ENCODE data around the gene RNF123. TPM values are rescaled to one million over a fixed set of nuclear protein-coding genes. Genes with fewer than 3 reads are reported as not detected.

RNF123 gene
- total RNA-seq, 1 experiment from 2014 or later: 40.6 TPM

- no peak overlapping the region for H2AFZ ChIP-seq (ENCODE audit: low read length)
- H3K4me2 ChIP-seq (ENCODE audit: insufficient read depth, insufficient read length, low read length): no peak overlapping the region
- H3K56ac ChIP-seq (ENCODE audit: insufficient read length, low read depth, low read length): no peak overlapping the region
- no peaks in the 10 kb centered on the region for H3K79me2 ChIP-seq (ENCODE audit: insufficient read depth, low read length)
- H4K20me1 ChIP-seq (ENCODE audit: control insufficient read depth, insufficient read depth, insufficient read length): no peaks in the 10 kb centered on the region
- no peaks in the 10 kb centered on the region for H3K4me1 ChIP-seq (ENCODE audit: insufficient read depth, low read length)
- H2BK5ac ChIP-seq (ENCODE audit: insufficient read length, low read length): no peak overlapping the region
- H4K91ac ChIP-seq (ENCODE audit: insufficient read length, low read depth, low read length): no peak overlapping the region
- no peaks in the 10 kb centered on the region for H3K9me3 ChIP-seq (ENCODE audit: control insufficient read depth, low read depth, low read length)
- TF ChIP-seq CTCF (conservative IDR thresholded peaks at IDR 0.05): peak; percentile 57
- no peaks in the 10 kb centered on the region for H3K27me3 ChIP-seq (ENCODE audit: insufficient read depth, low read length)
- no peak overlapping the region for H3K9ac ChIP-seq (ENCODE audit: extremely low read depth, insufficient read length, low read length)
- no peak overlapping the region for H3T11ph ChIP-seq (ENCODE audit: low read length)
- peaks cover 11 to 21% of the 10 kb centered on the region in 2 experiments for H3K4me1 Mint-ChIP-seq
- DNase-seq: peak; percentile 57
- WGBS (ENCODE audit: extremely low coverage, insufficient read length, low lambda C conversion rate): no CpG with 5 or more reads among the region's 13 CpGs
- no peak overlapping the region for H3K27ac ChIP-seq (ENCODE audit: insufficient read length, low read depth, low read length)
- H3K27me3 Mint-ChIP-seq (ENCODE audit: low read depth): no peaks in the 10 kb centered on the region
- no peak overlapping the region for H3K18ac ChIP-seq (ENCODE audit: insufficient read length, low read depth, low read length)
- no peak overlapping the region for H2BK20ac ChIP-seq (ENCODE audit: low read depth, low read length, poor library complexity, severe bottlenecking)
- H3K36me3 Mint-ChIP-seq (ENCODE audit: insufficient read depth in 1 of 3, low read depth in 3 of 3): peaks cover 6 to 13% (median 9%) of the 10 kb centered on the region in 3 experiments; a peak in 6 of 7 replicates
- H3K14ac ChIP-seq (ENCODE audit: insufficient read depth, low read length): no peak overlapping the region
- peak overlapping the region in 2 of 3 experiments; percentile 58 to 80; a peak in 2 of 7 replicates for H3K27ac Mint-ChIP-seq
- no peak overlapping the region for H2BK120ac ChIP-seq (ENCODE audit: low read depth, low read length, poor library complexity, severe bottlenecking)
- no peaks in the 10 kb centered on the region for H3K9me3 Mint-ChIP-seq
- H2AK5ac ChIP-seq (ENCODE audit: insufficient read length, low read length): no peak overlapping the region
- no peaks in the 10 kb centered on the region for H3K23me2 ChIP-seq (ENCODE audit: insufficient read length, low read depth, low read length, poor library complexity, severe bottlenecking)
- H3K4ac ChIP-seq (ENCODE audit: low read depth, low read length): no peak overlapping the region
- no peak overlapping the region for H3K23ac ChIP-seq (ENCODE audit: insufficient read length, low read depth, low read length)
- 0 out of 5 replicates have a peak overlapping the region, but pooled peaks of 1 of the 2 experiments have one; percentile 9 for H3K4me3 Mint-ChIP-seq
- no peak overlapping the region for H4K8ac ChIP-seq (replicated peaks; ENCODE audit: insufficient read length, low read depth, low read length)
- H3K79me1 ChIP-seq (ENCODE audit: insufficient read depth, low read depth, low read length, poor library complexity, severe bottlenecking): no peaks in the 10 kb centered on the region
- no peak overlapping the region for H2BK12ac ChIP-seq (ENCODE audit: insufficient read length, low read depth, low read length)
- H4K5ac ChIP-seq (ENCODE audit: insufficient read length, low read depth, low read length): no peak overlapping the region
- H2BK15ac ChIP-seq (ENCODE audit: low read depth, low read length): no peak overlapping the region
Observed at GRCh38 chr3:49700453-49701128, 11.2 kb downstream of the RNF123 start.

Measured in H9 (cell line).